ENCODE results near the gene PDGFC. TPM values are rescaled to one million over a fixed set of nuclear protein-coding genes. Genes with fewer than 3 reads are reported as not detected.

The PDGFC gene
- total and polyA plus RNA-seq, 2 of the 13 experiments (the other 11 are each of a cell fraction or from before 2014, with no cell fraction given) = 4.6 to 9.1 TPM

DNA sequence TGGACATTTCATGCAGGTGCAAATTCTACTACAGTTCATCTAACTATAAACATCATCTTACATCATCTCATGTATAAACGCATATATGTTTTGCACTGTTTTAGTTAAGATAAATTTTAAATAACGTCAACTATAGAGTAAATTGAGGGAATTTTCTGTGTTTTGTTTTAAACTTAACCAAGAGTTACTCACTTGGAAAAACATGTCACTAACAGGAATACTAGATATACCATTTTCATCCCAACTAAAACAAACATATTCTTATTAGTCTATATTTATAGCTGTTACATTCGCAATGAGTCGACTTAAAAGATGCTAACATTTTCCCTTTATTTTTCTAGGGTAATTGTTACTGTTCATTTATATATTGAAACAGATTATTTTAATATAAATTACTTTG lies 159.6 kb downstream of the PDGFC start:
- ATAC-seq (no peak), FAIRE-seq (no peak), DNase-seq (ENCODE audit: low spot score) (no peak)
- Histone ChIP-seq H3K36me3 (replicated peaks in 1 of 2; ENCODE audit: control insufficient read depth in 1 of 2, insufficient read depth in 2 of 2, low read length in 2 of 2) (no peaks in the 10 kb centered on the region), H3K4me2 (ENCODE audit: low read depth, low read length) (no peak overlapping the region), H3K27ac (ENCODE audit: extremely low read length, insufficient read depth, low read length) (no peak overlapping the region), H2AFZ (ENCODE audit: low read length) (no peak overlapping the region), H3K27me3 (ENCODE audit: control insufficient read depth in 1 of 2, insufficient read depth in 2 of 2, low read length in 2 of 2) (no peaks in the 10 kb centered on the region; a peak in 1 of 5 replicates), H3K4me3 (replicated peaks in 1 of 3; ENCODE audit: insufficient read depth in 1 of 3, low read depth in 2 of 3, low read length in 3 of 3) (no peak overlapping the region), H3K9me3 (ENCODE audit: low read length) (no peaks in the 10 kb centered on the region), H3K9ac (ENCODE audit: insufficient read depth, low read depth, low read length) (no peak overlapping the region), H3K79me2 (ENCODE audit: insufficient read depth, low read length) (no peaks in the 10 kb centered on the region), H3K4me1 (ENCODE audit: insufficient read depth, low read length) (no peaks in the 10 kb centered on the region), H4K20me1 (ENCODE audit: insufficient read depth, low read length) (no peaks in the 10 kb centered on the region)
- ChIA-PET POLR2A (no interaction called here), CTCF (ENCODE audit: low intra/inter-chr PET ratio, low total read pairs) (no interaction called here)
- no TSS peak for BruUV-seq (replicated peaks)
- WGBS (ENCODE audit: low lambda C conversion rate) = 98% methylated on average over 4 of the region's 4 CpGs
- in situ Hi-C loops (cut with HindIII; ENCODE audit: extremely low pct_ligation_motif_present, low pct_unique_long_range_greater_than_20kb) = no loop called here
- intact Hi-C loops (cut with micrococcal nuclease; ENCODE audit: unreplicated experiment) = no loop called here
- TF ChIP-seq SP4 (CRISPR knock-in tag; IDR thresholded peaks at IDR 0.05) (no peak), ZNF33A (CRISPR knock-in tag; IDR thresholded peaks at IDR 0.05; ENCODE audit: borderline replicate concordance) (no peak), CC2D1A (CRISPR knock-in tag; IDR thresholded peaks at IDR 0.05) (no peak), MBNL3 (CRISPR knock-in tag; conservative IDR thresholded peaks at IDR 0.05) (no peak), SAFB2 (CRISPR knock-in tag; IDR thresholded peaks at IDR 0.05; ENCODE audit: borderline replicate concordance, low read depth) (no peak), RNF2 (conservative IDR thresholded peaks at IDR 0.05; ENCODE audit: low read depth) (no peak), SKI (IDR thresholded peaks at IDR 0.05; ENCODE audit: partially characterized antibody) (no peak), GLI4 (CRISPR knock-in tag; IDR thresholded peaks at IDR 0.05; ENCODE audit: borderline replicate concordance) (no peak), ZNF44 (CRISPR knock-in tag; IDR thresholded peaks at IDR 0.05) (no peak), U2AF1 (optimal IDR thresholded peaks at IDR 0.05; ENCODE audit: low read depth, low read length) (no peak), ZNF557 (CRISPR knock-in tag; IDR thresholded peaks at IDR 0.05) (no peak)
- TF ChIP-seq, protein P1, sequence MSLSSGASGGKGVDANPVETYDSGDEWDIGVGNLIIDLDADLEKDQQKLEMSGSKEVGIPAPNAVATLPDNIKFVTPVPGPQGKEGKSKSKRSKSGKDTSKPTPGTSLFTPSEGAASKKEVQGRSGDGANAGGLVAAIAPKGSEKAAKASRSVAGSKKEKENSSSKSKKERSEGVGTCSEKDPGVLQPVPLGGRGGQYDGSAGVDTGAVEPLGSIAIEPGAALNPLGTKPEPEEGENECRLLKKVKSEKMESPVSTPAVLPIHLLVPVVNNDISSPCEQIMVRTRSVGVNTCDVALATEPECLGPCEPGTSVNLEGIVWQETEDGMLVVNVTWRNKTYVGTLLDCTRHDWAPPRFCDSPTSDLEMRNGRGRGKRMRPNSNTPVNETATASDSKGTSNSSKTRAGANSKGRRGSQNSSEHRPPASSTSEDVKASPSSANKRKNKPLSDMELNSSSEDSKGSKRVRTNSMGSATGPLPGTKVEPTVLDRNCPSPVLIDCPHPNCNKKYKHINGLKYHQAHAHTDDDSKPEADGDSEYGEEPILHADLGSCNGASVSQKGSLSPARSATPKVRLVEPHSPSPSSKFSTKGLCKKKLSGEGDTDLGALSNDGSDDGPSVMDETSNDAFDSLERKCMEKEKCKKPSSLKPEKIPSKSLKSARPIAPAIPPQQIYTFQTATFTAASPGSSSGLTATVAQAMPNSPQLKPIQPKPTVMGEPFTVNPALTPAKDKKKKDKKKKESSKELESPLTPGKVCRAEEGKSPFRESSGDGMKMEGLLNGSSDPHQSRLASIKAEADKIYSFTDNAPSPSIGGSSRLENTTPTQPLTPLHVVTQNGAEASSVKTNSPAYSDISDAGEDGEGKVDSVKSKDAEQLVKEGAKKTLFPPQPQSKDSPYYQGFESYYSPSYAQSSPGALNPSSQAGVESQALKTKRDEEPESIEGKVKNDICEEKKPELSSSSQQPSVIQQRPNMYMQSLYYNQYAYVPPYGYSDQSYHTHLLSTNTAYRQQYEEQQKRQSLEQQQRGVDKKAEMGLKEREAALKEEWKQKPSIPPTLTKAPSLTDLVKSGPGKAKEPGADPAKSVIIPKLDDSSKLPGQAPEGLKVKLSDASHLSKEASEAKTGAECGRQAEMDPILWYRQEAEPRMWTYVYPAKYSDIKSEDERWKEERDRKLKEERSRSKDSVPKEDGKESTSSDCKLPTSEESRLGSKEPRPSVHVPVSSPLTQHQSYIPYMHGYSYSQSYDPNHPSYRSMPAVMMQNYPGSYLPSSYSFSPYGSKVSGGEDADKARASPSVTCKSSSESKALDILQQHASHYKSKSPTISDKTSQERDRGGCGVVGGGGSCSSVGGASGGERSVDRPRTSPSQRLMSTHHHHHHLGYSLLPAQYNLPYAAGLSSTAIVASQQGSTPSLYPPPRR (CRISPR knock-in tag; IDR thresholded peaks at IDR 0.05; ENCODE audit: borderline replicate concordance) = no peak
- TF ChIP-seq, protein P2, sequence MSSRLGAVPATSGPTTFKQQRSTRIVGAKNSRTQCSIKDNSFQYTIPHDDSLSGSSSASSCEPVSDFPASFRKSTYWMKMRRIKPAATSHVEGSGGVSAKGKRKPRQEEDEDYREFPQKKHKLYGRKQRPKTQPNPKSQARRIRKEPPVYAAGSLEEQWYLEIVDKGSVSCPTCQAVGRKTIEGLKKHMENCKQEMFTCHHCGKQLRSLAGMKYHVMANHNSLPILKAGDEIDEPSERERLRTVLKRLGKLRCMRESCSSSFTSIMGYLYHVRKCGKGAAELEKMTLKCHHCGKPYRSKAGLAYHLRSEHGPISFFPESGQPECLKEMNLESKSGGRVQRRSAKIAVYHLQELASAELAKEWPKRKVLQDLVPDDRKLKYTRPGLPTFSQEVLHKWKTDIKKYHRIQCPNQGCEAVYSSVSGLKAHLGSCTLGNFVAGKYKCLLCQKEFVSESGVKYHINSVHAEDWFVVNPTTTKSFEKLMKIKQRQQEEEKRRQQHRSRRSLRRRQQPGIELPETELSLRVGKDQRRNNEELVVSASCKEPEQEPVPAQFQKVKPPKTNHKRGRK (CRISPR knock-in tag; IDR thresholded peaks at IDR 0.05) = no peak
- TF ChIP-seq, protein P3, sequence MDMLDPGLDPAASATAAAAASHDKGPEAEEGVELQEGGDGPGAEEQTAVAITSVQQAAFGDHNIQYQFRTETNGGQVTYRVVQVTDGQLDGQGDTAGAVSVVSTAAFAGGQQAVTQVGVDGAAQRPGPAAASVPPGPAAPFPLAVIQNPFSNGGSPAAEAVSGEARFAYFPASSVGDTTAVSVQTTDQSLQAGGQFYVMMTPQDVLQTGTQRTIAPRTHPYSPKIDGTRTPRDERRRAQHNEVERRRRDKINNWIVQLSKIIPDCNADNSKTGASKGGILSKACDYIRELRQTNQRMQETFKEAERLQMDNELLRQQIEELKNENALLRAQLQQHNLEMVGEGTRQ (IDR thresholded peaks at IDR 0.05; ENCODE audit: low read depth, low read length) = no peak
- TF ChIP-seq, protein P3 (CRISPR knock-in tag; IDR thresholded peaks at IDR 0.05; ENCODE audit: borderline replicate concordance) = no peak
- TF ChIP-seq, protein P4, sequence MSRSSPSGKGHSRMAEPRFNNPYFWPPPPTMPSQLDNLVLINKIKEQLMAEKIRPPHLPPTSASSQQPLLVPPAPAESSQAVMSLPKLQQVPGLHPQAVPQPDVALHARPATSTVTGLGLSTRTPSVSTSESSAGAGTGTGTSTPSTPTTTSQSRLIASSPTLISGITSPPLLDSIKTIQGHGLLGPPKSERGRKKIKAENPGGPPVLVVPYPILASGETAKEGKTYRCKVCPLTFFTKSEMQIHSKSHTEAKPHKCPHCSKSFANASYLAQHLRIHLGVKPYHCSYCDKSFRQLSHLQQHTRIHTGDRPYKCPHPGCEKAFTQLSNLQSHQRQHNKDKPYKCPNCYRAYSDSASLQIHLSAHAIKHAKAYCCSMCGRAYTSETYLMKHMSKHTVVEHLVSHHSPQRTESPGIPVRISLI (CRISPR knock-in tag; IDR thresholded peaks at IDR 0.05; ENCODE audit: borderline replicate concordance) = no peak

All from HepG2 (cell line).